HepG2 (cell line): ENCODE results near the gene ACER3. TPM values are rescaled to one million over a fixed set of nuclear protein-coding genes. Genes with fewer than 3 reads are reported as not detected.

Source experiments
- FOXK1 ChIP-seq: sonication (generic); formaldehyde crosslinking; IDR thresholded peaks from 2 replicates; pipeline ENCODE4 v1.4.0; 2020; ENCODE audit warnings: low read depth, missing genetic modification reagents, borderline replicate concordance
- GLI4 ChIP-seq: sonication (generic); formaldehyde crosslinking; IDR thresholded peaks from 2 replicates; pipeline ENCODE4 v1.5.1; 2020; ENCODE audit warnings: missing genetic modification reagents, mild to moderate bottlenecking, moderate library complexity, borderline replicate concordance
- IKZF1 ChIP-seq: fragments of 450-650 bp; IDR thresholded peaks from 2 replicates; pipeline ENCODE4 v1.7.1; 2016
- ISL2 ChIP-seq: sonication (generic); formaldehyde crosslinking; IDR thresholded peaks from 2 replicates; pipeline ENCODE4 v1.5.0; 2020; ENCODE audit warnings: missing genetic modification reagents
- RFX5 ChIP-seq: IDR thresholded peaks from 2 replicates; pipeline ENCODE4 v1.6.1; 2011; ENCODE audit warnings: low read depth, low read length, improper control_type of control experiment
- RXRA ChIP-seq: sonication (generic); formaldehyde crosslinking; IDR thresholded peaks from 2 replicates; pipeline ENCODE4 v1.5.1; 2020; ENCODE audit warnings: missing genetic modification reagents
- SOX13 ChIP-seq, 3 experiments: fragments of 450-650 bp in 1 of 3; sonication (generic) in 1 of 3; formaldehyde crosslinking in 1 of 3; IDR thresholded peaks in 2 of 3; conservative IDR thresholded peaks in 1 of 3; 2 replicates each; pipeline versions ENCODE4 v1.5.0 to v1.6.1; 2016 to 2020; ENCODE audit warnings: antibody characterized with exemption in 1 of 3, mild to moderate bottlenecking in 1 of 3, missing compliant biosample characterization in 1 of 3, missing genetic modification reagents in 1 of 3, moderate library complexity in 1 of 3
- SUZ12 ChIP-seq: fragments of 150-350 bp; IDR thresholded peaks from 2 replicates; pipeline ENCODE4 v1.6.1; 2014; ENCODE audit warnings: low read depth, low read length
- ZNF20 ChIP-seq: sonication (generic); formaldehyde crosslinking; IDR thresholded peaks from 2 replicates; pipeline ENCODE4 v1.4.0; 2020; ENCODE audit warnings: mild to moderate bottlenecking, moderate library complexity, missing genetic modification reagents
- polyA plus RNA-seq, 8 experiments: library from polyadenylated mRNA; depleted of rRNA in 3 of 8; stranded (reverse) in 7 of 8; unstranded in 1 of 8; fragments of >200 nt; fragmentation: Illumina TruSeq in 4 of 8; extraction: Trizol in 4 of 8; gene quantifications; 2 replicates each; pipeline versions ENCODE4 v1.2.1 to v1.2.3, GENCODE V29; 2011 to 2016; ENCODE audit warnings: low read depth in 4 of 8, missing spikeins in 1 of 8, mixed read lengths in 1 of 8; ENCODE audit not compliant: insufficient read depth in 1 of 8
- total RNA-seq, 5 experiments: library from RNA; depleted of rRNA; stranded (reverse); fragments of >200 nt; fragmentation: Illumina TruSeq; extraction: Trizol; gene quantifications; 2 replicates each; pipeline ENCODE4 v1.2.3, GENCODE V29; 2016; ENCODE audit warnings: low read depth in 1 of 5
- TF ChIP-seq, protein P1 (sequence below): IDR thresholded peaks from 2 replicates; pipeline ENCODE4 v1.6.1; 2012; ENCODE audit warnings: low read length, improper control_type of control experiment
- TF ChIP-seq, protein P2 (sequence below): sonication (generic); formaldehyde crosslinking; IDR thresholded peaks from 2 replicates; pipeline ENCODE4 v1.9.0; 2022; ENCODE audit warnings: low read depth, missing genetic modification reagents
- TF ChIP-seq, protein P3 (sequence below): sonication (generic); IDR thresholded peaks from 2 replicates; pipeline ENCODE4 v1.6.1; 2016; ENCODE audit warnings: low read depth, borderline replicate concordance
- TF ChIP-seq, protein P4 (sequence below): sonication (generic); formaldehyde crosslinking; IDR thresholded peaks from 2 replicates; pipeline ENCODE4 v1.8.0; 2022; ENCODE audit warnings: low read depth, missing genetic modification reagents
- TF ChIP-seq, protein P5 (sequence below): sonication (generic); formaldehyde crosslinking; IDR thresholded peaks from 2 replicates; pipeline ENCODE4 v1.8.1; 2022; ENCODE audit warnings: mild to moderate bottlenecking, missing genetic modification reagents

Gene ACER3
- total and polyA plus RNA-seq, 2 of the 13 experiments (the other 11 are each of a cell fraction or from before 2014, with no cell fraction given): 6.0 to 9.8 TPM

DNA sequence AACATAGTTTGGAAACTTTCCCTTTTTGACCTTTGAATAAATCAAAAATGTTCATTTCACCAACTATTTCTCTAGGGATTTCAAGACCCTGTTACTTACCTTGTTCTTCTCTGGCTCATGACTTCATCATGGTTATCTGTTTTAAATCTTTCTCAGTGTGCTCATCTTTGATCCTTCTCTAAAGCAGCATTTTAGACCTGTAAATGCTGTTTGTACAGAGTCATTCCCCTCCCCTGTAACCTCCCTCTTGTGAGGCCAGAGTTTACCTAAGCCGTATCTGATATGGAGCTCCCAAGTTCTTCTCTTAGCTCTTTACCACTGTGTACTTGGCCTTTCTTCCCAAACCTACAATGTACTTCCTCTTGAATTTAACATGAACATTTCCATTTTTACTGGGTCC, 56.0 kb downstream of the ACER3 start (continued):
- no peak for TF ChIP-seq ZNF20 (CRISPR knock-in tag)
- TF ChIP-seq, protein P1, sequence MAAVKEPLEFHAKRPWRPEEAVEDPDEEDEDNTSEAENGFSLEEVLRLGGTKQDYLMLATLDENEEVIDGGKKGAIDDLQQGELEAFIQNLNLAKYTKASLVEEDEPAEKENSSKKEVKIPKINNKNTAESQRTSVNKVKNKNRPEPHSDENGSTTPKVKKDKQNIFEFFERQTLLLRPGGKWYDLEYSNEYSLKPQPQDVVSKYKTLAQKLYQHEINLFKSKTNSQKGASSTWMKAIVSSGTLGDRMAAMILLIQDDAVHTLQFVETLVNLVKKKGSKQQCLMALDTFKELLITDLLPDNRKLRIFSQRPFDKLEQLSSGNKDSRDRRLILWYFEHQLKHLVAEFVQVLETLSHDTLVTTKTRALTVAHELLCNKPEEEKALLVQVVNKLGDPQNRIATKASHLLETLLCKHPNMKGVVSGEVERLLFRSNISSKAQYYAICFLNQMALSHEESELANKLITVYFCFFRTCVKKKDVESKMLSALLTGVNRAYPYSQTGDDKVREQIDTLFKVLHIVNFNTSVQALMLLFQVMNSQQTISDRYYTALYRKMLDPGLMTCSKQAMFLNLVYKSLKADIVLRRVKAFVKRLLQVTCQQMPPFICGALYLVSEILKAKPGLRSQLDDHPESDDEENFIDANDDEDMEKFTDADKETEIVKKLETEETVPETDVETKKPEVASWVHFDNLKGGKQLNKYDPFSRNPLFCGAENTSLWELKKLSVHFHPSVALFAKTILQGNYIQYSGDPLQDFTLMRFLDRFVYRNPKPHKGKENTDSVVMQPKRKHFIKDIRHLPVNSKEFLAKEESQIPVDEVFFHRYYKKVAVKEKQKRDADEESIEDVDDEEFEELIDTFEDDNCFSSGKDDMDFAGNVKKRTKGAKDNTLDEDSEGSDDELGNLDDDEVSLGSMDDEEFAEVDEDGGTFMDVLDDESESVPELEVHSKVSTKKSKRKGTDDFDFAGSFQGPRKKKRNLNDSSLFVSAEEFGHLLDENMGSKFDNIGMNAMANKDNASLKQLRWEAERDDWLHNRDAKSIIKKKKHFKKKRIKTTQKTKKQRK: no peak
- TF ChIP-seq ISL2 (CRISPR knock-in tag): peak; percentile 57; the same call in 1 of the 2 replicates
- TF ChIP-seq SUZ12: no peak
- TF ChIP-seq, protein P2, sequence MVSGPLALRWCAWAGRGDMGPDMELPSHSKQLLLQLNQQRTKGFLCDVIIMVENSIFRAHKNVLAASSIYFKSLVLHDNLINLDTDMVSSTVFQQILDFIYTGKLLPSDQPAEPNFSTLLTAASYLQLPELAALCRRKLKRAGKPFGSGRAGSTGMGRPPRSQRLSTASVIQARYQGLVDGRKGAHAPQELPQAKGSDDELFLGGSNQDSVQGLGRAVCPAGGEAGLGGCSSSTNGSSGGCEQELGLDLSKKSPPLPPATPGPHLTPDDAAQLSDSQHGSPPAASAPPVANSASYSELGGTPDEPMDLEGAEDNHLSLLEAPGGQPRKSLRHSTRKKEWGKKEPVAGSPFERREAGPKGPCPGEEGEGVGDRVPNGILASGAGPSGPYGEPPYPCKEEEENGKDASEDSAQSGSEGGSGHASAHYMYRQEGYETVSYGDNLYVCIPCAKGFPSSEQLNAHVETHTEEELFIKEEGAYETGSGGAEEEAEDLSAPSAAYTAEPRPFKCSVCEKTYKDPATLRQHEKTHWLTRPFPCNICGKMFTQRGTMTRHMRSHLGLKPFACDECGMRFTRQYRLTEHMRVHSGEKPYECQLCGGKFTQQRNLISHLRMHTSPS (CRISPR knock-in tag): no peak
- TF ChIP-seq, protein P3, sequence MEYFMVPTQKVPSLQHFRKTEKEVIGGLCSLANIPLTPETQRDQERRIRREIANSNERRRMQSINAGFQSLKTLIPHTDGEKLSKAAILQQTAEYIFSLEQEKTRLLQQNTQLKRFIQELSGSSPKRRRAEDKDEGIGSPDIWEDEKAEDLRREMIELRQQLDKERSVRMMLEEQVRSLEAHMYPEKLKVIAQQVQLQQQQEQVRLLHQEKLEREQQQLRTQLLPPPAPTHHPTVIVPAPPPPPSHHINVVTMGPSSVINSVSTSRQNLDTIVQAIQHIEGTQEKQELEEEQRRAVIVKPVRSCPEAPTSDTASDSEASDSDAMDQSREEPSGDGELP: no peak
- TF ChIP-seq RFX5: no peak
- TF ChIP-seq FOXK1 (CRISPR knock-in tag): no peak
- no peak; the same call in 1 of the 2 replicates for TF ChIP-seq RXRA (CRISPR knock-in tag)
- no peak for TF ChIP-seq GLI4 (CRISPR knock-in tag)
- TF ChIP-seq IKZF1: no peak
- TF ChIP-seq, protein P4, sequence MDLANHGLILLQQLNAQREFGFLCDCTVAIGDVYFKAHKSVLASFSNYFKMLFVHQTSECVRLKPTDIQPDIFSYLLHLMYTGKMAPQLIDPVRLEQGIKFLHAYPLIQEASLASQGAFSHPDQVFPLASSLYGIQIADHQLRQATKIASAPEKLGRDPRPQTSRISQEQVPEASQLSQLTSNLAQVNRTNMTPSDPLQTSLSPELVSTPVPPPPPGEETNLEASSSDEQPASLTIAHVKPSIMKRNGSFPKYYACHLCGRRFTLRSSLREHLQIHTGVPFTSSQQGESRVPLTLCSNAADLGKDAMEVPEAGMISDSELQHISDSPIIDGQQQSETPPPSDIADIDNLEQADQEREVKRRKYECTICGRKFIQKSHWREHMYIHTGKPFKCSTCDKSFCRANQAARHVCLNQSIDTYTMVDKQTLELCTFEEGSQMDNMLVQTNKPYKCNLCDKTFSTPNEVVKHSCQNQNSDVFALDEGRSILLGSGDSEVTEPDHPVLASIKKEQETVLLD (CRISPR knock-in tag): no peak
- TF ChIP-seq, protein P5, sequence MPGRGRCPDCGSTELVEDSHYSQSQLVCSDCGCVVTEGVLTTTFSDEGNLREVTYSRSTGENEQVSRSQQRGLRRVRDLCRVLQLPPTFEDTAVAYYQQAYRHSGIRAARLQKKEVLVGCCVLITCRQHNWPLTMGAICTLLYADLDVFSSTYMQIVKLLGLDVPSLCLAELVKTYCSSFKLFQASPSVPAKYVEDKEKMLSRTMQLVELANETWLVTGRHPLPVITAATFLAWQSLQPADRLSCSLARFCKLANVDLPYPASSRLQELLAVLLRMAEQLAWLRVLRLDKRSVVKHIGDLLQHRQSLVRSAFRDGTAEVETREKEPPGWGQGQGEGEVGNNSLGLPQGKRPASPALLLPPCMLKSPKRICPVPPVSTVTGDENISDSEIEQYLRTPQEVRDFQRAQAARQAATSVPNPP: no peak
- TF ChIP-seq SOX13 (IDR thresholded peaks at IDR 0.05): no peak
- TF ChIP-seq SOX13 (CRISPR knock-in tag; conservative IDR thresholded peaks at IDR 0.05 in 1 of 2, IDR thresholded peaks at IDR 0.05 in 1 of 2): peak in 1 of 2 experiments; percentile 39; a peak in 1 of 4 replicates
